GM19240 (cell line): Measurements from ENCODE around the gene ATP8A2.
"Not testable (repeated sequence)": the region's sequence is repeated elsewhere in the genome, so short reads cannot be mapped to it uniquely, and the experiment has no call there.

ENCODE experiments used
- DNase-seq: peaks from one replicate; pipeline ENCODE4 v3.0.0; 2011; ENCODE audit warnings: low spot score; ENCODE audit not compliant: insufficient read length

Gene ATP8A2

GRCh38 chr13:26061947-26062346, 690.2 kb downstream of the ATP8A2 start:
- DNase-seq: no peak

- DNase-seq: no peak
Observed at GRCh38 chr13:26062853-26063444, 691.2 kb downstream of the ATP8A2 start.

GRCh38 chr13:26066492-26066891, 694.7 kb downstream of the ATP8A2 start:
- not testable (repeated sequence) for DNase-seq

- DNase-seq: no peak
Observed at GRCh38 chr13:26067601-26068000, 695.8 kb downstream of the ATP8A2 start.

- not testable (repeated sequence) for DNase-seq
Observed at GRCh38 chr13:26068372-26068771, 696.6 kb downstream of the ATP8A2 start.

- DNase-seq: not testable (repeated sequence)
Observed at GRCh38 chr13:26069642-26070041, 697.9 kb downstream of the ATP8A2 start.

- DNase-seq: no peak
Observed at GRCh38 chr13:26071691-26072090, 699.9 kb downstream of the ATP8A2 start.

- DNase-seq: not testable (repeated sequence)
Observed at GRCh38 chr13:26072335-26072734, 700.6 kb downstream of the ATP8A2 start.

DNA sequence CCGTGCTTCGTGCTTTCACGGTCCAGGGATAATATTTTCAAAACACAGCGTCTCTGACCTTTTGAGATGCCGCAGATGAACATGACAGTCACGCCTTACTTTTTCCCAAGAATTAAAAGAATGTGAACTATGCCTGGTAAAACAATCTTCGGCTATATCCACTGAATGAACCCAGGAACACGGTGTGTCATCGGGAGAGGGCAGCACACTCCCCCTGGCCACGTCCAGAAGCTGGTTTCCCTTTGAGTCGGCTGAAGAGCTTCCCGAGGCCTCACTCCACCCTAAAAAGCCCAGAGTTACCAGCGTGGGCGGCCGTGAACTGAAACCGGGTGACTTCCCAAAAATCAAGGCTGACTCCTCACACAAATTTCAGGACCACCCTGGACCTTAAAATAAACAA, 702.9 kb downstream of the ATP8A2 start:
- DNase-seq: no peak
